Body of pancreas (tissue), 4 donors: ENCODE measurements around the gene CXCL5.

Experiments
- CTCF ChIP-seq, 7 experiments: fragments of 450-650 bp in 4 of 7; fragments of 200-600 bp in 3 of 7; sonication (generic) in 3 of 7; IDR thresholded peaks; one replicate each; pipeline ENCODE4 v1.5.1; 2016 to 2019; ENCODE audit warnings: antibody characterized with exemption in 7 of 7
- POLR2A ChIP-seq, 3 donors: fragments of 450-650 bp; IDR thresholded peaks; one replicate each; pipeline ENCODE4 v1.6.1; 2016; ENCODE audit warnings: antibody characterized with exemption in 3 of 3, mild to moderate bottlenecking in 2 of 3

DNA sequence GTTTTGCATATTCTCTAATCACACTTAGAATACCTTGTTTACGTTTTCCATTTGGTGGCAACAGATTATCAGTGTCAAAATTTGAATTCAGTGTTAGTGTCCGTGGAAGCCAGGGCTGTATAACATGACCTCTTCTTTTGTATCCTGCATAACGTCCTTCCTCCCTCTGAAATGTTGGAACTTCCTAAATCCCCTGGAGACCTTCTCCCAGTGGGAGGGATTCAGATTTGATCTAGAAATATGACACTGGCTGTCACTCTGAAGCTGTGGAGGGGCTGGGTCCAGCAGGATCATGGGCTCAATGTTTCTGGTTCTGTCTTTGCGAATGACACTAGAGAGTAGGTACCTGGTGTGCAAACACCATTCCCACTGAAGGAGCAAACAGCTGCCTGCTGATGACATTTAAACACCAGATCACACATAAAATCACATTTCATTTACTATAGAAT lies 40.9 kb upstream of the CXCL5 start:
- TF ChIP-seq CTCF (IDR thresholded peaks at IDR 0.05) = no peak
- no peak for TF ChIP-seq POLR2A (IDR thresholded peaks at IDR 0.05)
